HPDE6-E6E7 (cell line): Measurements from ENCODE around the gene STK32C.

ENCODE experiments used
- DNase-seq: peaks from one replicate; pipeline ENCODE4 v3.0.0; 2011; ENCODE audit warnings: missing footprints; ENCODE audit errors: extremely low spot score

The STK32C gene

DNA sequence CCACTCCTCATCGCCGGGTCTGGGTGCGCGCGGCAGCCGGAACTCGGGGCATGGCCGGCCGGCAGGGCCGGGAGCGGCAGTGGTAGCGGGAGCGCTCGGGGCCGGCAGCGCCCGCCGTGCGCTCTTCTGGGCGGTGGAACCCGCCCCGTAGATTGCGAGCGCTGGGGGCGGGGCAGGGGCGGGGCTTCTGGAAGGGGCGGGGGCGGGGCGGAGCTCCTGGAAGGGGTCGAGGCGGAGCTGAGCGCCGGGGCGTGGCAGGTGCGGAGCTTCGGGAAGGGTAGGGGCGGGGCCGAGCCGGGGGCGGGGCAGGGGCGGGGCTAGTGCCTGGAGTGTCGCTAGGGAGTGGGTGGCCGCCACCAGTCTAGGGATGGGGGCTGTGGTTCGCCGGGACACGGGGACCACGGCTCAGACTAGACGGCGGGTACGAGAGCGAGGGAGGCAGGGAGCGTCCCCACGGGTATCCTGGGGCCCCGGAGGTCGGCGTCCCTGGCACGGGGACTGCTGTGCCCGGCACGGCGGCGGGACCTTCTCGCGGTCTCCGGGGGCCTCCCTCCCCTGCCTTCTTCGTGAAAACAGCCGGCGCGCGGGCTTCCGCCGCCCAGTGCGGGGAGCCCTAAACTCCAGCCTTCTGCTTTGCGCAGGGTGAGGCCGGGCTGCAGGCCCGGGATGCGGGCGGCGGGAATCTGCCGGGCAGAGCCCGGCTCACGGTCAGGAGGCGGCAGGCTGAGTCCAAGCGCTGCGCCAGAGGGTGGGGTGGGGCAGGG lies at the start of gene STK32C:
Gene STK32C (minus strand): TSS at position 128 of the 764 bp plus-strand sequence. CDS start 117 bp downstream, at position 11.
- peak; percentile 75 for DNase-seq

DNA sequence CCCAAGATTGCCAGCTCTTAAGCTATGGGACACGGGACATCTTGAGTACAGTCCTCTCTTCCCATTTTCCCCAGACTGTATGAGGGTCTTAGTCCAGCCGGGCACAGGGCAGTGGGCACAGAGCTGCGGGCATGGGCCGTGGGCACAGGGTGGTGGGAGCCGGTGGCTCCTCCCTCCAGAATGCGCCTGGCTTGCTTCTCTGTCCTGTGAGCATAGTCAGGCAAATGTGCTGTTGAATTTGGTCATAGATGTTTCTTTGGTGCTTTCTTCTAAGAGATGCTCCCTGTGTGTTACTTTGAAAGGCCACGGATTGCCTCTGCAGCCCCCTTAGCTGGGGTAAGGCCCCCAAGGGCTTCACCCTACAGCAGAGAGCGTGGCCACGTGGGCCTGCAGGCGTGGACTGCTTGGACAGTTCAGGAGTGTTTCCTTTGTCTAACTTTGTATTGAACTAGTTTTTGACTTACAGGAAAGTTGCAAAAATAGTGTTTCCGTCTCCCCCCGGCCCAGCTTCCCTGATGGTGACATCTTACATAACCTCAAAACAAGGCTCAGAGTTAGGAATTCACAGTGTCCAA lies 49.0 kb upstream of the STK32C start:
- DNase-seq: no peak

DNA sequence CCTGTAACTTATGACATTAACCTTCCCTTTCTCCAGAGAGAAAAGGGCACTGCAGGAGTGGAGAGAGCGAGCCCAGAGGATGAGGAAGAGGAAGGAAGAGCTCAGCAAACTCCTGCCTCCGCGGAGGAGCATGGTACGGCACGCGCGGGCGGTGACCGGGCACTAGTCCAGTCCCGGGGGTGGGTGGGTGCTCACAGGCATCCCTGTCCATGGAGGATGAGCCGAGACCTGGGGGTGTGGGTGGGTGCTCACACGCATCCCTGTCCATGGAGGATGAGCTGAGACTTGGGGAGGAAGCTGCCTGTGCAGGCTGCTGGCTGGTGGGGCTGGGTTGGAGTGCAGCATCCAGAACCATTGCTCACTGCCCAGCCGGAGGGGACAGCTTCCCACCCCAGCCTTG lies 48.0 kb upstream of the STK32C start:
- no peak for DNase-seq

DNA sequence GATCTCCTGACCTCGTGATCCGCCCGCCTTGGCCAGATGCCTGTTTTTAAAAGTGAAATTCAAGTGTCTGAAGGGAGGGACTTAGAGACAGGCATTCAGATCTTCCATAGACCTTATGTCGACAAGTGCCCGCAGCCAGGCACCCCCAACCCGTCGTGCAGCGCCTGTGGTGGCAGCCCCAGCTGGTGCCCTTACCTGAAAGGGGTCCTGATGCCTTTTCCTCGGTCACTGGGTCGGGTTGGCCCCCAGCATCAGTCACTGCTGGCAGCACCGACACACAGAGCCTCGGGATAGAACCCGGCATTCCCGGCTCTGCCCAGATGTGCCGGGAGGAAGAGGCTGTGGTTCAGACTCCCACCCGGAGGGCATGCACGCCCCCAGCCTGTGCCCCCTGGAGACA lies 47.5 kb upstream of the STK32C start:
- DNase-seq: no peak

DNA sequence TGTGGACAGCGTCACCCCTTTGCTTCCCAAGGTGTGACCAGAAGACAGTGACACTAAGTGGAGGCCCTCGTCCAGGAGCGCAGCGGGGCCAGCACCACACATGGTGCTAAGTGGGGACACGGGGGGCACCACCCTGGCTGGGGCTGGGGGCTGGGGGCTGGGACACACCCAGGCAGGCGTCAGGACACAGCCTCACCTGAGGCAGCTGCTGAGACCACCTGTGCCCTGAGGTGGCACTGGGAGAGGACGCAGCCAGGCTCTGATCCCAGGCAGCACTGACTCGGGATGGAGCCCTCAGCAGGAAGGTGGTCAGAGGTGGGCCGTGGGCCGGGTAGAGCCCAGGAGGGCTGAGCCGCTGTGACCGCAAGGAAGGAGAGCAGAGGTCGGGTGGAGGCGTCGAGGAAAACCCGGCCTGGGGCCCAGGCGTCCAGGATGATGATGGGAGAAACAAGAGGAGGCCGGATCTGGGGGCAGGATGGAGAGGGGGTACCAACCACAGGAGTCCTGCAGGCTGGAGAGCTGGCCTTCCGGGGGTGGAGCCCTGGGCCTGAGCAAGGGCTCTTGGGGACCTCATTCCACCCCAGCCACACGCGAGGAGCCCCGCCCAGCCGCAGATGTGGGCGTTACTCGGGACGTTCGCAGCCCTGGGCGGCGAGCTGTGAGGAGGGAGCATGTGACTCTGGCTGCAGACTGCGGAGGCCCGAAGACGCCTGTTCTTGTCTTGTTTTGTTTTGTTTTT lies 46.8 kb upstream of the STK32C start:
- DNase-seq: no peak

DNA sequence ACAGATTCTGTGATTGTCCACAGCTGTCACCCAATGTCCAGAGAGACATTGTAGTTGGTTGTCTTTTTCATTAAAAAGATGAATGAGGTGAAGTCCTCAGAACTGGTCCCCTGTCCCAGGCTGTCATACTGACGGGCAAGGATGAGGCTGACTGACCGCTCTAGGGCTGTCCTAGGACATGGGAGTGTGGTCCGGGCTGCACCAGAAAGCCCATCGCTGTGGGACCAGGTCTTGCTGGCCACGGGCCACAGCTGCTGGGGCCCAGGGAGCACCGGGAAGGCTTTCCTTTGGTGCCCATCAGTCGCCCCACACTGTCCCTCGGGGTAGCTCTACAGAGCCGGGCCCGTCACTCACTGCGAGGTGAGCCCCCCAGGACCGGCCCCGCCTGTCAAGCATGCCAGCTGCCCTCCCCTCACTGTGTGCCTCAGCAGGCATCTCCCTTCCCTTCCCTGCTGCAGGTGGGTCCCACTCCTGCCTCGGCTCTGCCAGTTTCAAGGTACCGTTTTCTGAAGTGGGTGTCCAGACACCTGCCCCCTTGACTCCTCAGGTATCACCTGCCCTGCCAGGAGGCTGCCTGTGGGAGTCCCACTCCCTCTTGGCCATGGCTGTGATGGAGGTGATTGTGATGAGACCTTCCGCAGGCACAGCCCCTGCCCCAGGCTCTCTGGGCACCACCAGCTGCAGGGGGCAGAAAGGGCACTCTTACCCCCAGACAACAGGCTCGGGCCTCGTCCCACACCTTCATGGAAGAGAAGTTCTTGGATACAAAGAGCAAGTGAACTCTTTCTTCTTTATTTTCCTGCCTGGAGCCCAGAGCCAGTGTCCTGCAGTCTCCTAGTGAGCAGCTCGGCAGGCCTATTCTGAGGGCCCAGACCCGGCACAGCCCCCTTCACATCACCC lies 46.0 kb upstream of the STK32C start:
- no peak for DNase-seq

DNA sequence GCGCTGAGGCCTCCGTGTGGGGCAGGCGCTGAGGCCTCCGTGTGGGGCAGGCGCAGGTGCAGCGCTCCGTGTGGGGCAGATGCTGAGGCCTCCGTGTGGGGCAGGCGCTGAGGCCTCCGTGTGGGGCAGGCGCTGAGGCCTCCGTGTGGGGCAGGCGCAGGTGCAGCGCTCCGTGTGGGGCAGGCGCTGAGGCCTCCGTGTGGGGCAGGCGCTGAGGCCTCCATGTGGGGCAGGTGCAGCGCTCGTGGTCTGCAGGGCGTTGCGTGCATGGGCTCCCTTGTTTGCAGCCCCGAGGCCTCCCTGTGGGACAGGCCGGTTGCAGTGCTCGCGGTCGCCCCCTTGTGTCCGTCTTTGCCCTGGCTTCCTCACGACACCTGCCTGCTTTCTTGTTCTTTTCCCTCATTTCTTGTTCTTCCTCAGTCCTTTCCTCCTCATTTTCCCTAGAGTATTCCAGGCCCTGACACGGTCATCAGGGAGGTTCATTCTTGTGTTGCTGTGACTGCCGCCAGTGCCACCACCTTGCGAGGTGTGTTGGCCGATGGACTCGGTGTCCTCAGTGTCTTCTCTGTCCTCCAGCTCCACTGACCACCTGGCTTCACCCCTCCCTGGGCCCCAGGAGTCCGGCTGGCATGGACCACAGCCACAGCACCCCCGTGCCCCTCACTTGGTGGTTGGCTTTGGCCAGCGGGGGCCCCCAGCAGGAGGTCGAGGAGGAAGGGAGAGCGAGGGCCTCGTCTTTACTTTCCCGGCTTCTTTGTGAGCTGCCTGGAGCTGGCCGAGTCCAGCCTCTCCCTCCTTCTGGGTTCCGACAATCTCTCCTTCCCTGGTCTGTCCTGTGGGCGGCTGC lies 44.9 kb upstream of the STK32C start:
- DNase-seq: peak; percentile 58

DNA sequence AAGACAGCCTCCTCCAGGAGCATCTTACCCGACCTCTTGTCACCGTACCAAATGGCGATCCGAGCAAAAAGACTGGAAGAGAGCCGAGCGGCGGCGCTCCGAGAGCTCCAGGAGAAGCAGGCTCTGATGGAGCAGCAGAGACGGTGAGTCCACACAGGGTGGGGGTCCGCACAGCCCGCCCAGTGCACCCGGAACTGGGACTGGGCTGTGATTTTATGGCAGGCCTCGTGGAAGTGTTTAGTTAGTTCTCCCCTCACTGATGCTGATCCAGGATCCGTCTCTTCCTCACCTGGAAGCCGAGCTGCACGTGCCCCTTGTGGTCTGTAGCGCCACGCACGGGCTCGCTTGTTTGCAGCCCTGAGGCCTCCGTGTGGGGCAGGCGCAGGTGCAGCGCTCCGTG lies 43.9 kb upstream of the STK32C start:
- DNase-seq: no peak

DNA sequence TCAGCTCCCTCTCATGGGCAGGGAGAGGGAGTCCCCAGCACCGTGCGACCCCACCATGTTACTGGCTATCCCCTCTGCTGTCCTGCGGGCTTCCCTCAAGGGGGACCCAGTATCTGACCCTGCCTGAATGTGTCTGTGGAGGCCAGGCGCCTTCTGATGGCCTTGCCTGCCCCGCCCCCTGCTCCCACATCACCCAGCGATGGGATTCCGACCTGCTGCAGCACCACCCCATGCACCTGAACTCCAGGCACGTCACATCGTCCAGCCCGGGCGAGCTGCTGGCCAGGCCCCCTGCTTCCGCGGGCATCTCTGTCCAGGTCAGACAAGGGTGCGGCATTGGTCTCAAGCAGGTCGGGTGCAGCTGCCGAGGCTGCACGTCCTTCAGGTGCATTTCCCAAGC lies 43.2 kb upstream of the STK32C start:
- DNase-seq: no peak

DNA sequence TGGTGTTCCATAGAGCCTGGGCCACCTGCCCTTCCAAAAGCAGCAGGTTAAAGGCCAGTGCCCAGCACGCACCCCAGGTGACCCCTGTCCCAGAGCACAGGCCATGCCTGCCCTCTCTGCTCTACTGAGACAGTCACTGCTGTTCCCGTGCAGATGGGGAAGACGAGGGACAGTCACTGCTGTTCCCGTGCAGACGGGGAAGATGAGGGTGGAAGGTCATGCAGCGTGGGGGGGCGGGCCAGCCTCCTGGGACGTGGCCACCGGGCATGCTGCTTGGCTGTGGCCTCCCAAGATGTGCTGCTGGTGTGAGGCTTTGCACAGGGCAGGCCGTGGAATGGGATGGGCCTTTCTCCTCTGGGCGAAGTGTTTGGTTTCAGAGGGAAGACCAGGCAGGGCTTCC lies 42.6 kb upstream of the STK32C start:
- no peak for DNase-seq

DNA sequence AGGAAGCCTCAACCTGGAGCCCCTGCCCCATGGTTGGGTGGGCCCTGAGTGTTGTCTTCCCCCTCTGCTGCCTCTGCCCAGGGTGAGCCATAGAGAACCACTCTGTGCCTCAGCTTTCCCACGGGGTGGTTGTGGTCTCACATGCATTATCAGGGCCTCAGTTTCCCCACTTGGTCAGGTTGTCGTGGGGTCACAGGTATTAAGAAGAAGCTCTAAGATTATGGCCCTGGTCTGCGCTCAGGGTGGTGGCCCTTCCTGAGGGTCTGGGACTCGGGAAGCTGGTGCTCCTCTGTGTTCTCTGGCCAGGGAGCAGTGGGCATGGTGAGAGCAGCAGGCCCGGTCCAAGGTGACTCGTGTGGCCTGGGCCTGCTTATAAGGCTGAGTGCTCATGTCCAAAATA lies 42.0 kb upstream of the STK32C start:
- no peak for DNase-seq

DNA sequence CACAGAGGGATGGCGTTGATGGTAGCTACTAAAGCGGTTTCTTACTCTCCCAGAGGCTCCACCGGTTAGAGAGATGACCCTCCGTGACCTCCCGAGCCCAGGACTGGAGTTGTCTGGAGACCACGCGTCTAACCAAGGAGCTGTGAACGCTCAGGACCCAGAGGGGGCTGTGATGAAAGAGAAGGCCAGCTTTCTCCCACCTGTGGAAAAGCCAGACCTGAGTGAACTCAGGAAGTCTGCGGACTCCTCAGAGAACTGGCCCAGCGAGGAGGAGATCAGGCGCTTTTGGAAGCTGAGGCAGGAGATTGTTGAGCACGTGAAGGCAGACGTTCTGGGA lies 40.1 kb upstream of the STK32C start:
- DNase-seq: no peak

DNA sequence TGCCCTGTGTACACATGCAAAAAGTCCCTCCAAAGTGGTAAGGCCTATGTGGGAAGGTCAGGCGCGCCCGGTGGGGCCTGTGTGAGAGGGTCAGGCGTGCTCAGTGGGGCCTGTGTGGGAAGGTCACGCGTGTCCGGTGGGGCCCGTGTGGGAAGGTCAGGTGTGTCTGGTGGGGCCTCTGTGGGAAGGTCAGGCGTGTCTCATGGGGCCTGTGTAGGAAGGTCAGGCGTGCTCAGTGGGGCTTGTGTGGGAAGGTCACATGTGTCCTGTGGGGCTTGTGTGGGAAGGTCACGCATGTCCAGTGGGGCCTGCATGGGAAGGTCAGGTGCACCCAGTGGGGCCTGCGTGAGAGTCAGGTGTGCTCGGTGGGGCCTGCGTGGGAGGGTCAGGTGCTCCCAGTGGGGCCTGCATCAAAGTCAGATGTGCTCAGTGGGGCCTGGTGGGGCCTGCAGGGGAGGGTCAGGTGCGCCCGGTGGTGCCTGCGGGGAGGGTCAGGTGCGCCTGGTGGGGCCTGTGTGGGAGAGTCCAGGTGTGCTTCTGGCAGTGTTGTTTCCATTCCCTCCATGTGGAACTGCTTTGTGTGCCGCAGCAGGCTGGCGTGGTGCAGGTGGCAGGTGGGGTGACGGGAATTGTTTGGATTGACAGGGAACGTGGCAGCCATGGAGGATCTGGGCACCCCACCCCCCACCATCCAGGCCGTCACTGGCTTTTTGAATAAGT lies 39.6 kb upstream of the STK32C start:
- DNase-seq: no peak

DNA sequence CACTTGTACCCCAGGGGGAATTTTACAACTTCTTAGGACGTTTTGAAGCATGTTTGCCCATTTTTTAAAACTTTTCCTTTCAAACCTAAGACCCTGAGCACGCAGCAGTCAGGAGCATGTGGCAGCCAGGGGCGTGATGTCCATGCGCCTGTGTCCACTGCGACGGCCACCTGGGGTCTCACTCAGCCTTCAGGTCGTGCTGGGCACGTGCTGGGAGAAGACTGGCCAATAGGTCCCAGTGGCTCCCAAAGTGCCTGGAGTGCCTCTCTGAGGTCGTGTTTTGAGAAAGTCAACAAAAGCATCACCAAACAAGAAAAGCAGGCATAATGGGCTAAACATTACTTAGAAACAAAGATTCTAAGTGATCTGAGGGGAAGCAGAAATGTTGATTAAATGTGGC lies 39.1 kb upstream of the STK32C start:
- no peak for DNase-seq

DNA sequence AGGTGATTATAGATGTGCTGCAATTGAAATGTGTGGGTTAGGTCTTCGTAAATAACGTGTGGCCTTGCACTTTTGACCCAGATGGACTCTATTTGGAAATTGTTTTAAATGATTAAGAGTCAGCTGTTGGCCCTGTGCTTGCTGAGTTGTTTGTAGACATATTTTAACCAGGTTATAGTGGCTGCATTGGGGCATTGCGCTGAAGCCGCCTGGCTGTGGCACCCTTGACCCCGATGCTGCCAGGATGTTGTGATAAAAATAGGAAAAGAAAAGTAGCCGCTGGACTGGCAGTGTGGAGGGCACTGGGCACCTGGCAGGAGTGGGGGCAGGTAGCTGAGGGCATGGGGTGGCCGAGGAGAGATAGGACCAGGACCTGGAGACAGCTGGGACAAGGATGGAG lies 37.6 kb upstream of the STK32C start:
- DNase-seq: no peak

DNA sequence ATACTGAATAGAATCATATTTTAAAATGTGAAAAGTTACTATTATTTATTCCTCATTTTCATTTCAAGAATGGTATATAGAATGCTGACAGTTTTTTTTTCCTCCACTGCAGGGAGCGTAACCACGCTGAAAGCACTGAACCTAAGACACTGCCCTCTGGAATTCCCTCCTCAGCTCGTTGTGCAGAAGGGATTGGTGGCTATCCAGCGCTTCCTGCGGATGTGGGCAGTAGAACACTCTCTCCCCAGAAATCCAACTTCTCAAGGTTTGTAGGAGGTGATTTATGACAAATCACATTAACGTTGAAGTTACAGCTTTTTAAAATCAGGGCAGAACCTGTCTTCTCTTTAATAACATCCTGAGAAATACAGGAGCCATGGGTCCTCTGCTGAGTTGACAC lies 36.6 kb upstream of the STK32C start:
- DNase-seq: no peak

DNA sequence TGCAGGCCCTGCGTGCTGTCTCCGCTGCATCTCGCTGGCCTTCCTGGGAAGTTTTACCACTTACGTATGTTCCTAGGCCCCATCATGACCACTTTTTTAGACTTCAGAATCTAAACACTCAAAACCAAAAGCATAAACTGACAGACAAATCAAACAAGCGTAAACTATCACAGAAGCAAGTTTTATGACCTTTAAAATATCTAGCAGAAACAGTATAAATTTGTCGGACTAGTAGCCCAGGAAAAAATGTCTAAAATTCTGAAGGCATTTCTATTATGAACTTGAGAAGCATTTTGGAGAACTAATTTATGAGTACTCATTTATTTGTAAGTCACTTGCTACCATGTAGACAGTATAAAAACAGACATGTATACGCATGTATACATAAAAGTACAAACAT lies 34.8 kb upstream of the STK32C start:
- DNase-seq: no peak

DNA sequence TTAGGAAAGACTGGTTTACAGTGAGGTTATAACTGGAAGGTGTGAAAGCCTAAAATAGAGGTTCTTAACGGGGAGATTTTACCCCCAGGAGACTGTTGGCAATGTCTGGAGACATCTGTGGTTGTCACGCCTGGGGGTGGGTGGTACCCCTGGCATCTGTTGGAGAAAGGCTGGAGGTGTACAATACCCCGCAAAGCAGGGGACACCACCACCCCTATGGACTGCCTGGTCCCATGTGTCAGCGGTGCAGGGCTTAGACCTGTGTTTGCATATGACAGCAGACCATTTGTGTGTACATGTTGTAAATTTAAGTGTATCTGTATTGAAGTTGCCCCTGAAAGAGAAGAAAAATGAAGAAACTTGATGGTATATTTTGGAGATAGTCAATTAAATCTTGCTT lies 34.0 kb upstream of the STK32C start:
- no peak for DNase-seq

DNA sequence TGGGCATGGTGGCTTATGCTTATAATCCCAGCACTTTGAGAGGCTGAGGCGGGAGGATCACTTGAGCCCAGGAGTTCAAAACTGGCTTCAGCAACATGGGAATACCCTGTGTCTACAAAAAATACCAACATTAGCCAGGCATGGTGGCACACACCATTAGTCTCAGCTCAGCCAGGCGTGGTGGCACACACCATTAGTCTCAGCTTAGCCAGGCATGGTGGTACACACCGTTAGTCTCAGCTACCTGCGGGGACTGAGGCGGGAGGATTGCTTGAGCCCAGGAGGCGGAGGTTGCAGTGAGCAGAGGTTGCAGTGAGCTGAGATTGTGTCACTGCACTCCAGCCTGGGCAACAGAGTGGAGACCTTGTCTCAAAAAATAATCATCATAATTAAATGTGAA lies 33.3 kb upstream of the STK32C start:
- DNase-seq: no peak

DNA sequence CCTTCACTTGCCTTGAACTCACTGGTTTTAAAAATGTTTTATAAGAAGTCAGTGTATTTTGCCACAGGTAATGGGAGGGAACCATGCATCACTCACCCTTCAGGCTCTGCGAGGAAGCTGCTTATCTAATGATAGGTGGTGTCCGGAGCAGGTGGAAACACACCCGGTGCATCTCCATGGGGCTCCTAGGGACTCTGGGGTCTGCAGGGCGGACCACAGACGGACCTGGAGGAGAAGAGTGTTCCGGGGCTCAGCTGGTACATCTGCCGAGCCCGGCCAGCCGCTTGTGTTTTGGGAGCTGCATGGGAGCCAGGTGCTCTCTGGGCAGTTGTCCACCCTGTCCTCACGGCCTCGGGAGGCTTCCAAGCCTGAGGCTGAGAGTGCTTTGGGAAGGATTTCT lies 31.5 kb upstream of the STK32C start:
- DNase-seq: no peak

DNA sequence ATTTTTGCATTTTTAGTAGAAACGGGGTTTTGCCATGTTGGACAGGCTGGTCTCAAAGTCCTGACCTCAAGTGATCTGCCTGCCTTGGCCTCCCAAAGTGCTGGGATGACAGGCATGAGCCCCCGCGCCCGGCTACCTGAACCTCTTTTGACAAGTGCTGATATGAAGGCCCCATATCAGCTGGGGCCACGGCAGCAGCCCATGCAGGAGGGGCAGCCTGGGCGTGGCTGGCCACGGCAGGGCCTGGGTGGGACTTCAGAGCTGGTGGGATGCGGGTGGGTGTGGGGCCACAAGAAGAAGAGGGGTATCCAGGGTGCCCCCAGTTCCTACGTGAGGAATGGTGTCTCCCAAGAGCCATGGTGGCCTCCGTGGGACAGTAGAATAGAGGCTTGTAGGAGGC lies 31.1 kb upstream of the STK32C start:
- no peak for DNase-seq
